CD14-positive monocyte (primary cell): ENCODE data around the gene STK32C. TPM values are rescaled to one million over a fixed set of nuclear protein-coding genes. Genes with fewer than 3 reads are reported as not detected.

Experiments used
- DNase-seq, 3 donors: peaks; one replicate each; pipeline ENCODE4 v3.0.0-alpha.2; 2011 to 2022
- H2AFZ ChIP-seq: 2 replicates; pipeline ENCODE4 v1.6.0; 2012; ENCODE audit warnings: mild to moderate bottlenecking, low read depth, low read length, inconsistent platforms; ENCODE audit not compliant: insufficient read depth, poor library complexity, severe bottlenecking
- H3K27ac ChIP-seq, 2 donors: 1 replicate in 1 of 2; 2 replicates in 1 of 2; pipeline ENCODE4 v1.5.1; 2012 to 2013; ENCODE audit warnings: low read length in 2 of 2, control low read depth in 1 of 2, inconsistent platforms in 1 of 2, low read depth in 1 of 2, mild to moderate bottlenecking in 1 of 2
- H3K27me3 ChIP-seq, 2 donors: one replicate each; pipeline versions ENCODE4 v1.6.0 to v1.6.1; 2011 to 2013; ENCODE audit warnings: low read length in 2 of 2; ENCODE audit not compliant: control insufficient read depth in 2 of 2, insufficient read depth in 2 of 2
- H3K36me3 ChIP-seq, 2 donors: replicated peaks in 1 of 2; 1 replicate in 1 of 2; 2 replicates in 1 of 2; pipeline versions ENCODE4 v1.5.1 to v1.6.1; 2012 to 2013; ENCODE audit warnings: low read length in 2 of 2, control low read depth in 1 of 2, inconsistent platforms in 1 of 2, mild to moderate bottlenecking in 1 of 2; ENCODE audit not compliant: insufficient read depth in 2 of 2, control insufficient read depth in 1 of 2
- H3K4me1 ChIP-seq, 2 donors: 1 replicate in 1 of 2; 2 replicates in 1 of 2; pipeline versions ENCODE4 v1.5.1 to v1.6.1; 2012 to 2013; ENCODE audit warnings: low read length in 2 of 2, control low read depth in 1 of 2, inconsistent platforms in 1 of 2, mild to moderate bottlenecking in 1 of 2, moderate library complexity in 1 of 2; ENCODE audit not compliant: insufficient read depth in 2 of 2, control insufficient read depth in 1 of 2
- H3K4me2 ChIP-seq: replicated peaks from 2 replicates; pipeline ENCODE3; 2012; ENCODE audit warnings: low read length, moderate library complexity, mild to moderate bottlenecking; ENCODE audit not compliant: poor library complexity, severe bottlenecking; ENCODE audit errors: extremely low read depth
- H3K4me3 ChIP-seq, 3 experiments: fragments of 200-600 bp in 1 of 3; sonication (generic) in 1 of 3; replicated peaks in 1 of 3; 1 replicate in 2 of 3; 2 replicates in 1 of 3; pipeline ENCODE4 v1.5.1; 2011 to 2013; ENCODE audit warnings: low read length in 3 of 3, mild to moderate bottlenecking in 3 of 3, control low read depth in 2 of 3, low read depth in 2 of 3, inconsistent platforms in 1 of 3, moderate library complexity in 1 of 3
- H3K79me2 ChIP-seq: 2 replicates; pipeline ENCODE4 v1.6.0; 2012; ENCODE audit warnings: mild to moderate bottlenecking, control low read depth, inconsistent platforms, low read length, moderate library complexity; ENCODE audit not compliant: insufficient read depth
- H3K9ac ChIP-seq: 2 replicates; pipeline ENCODE4 v1.6.0; 2017; ENCODE audit warnings: low read length, mild to moderate bottlenecking; ENCODE audit not compliant: insufficient read depth, poor library complexity, severe bottlenecking
- H3K9me3 ChIP-seq, 2 donors: replicated peaks in 1 of 2; 1 replicate in 1 of 2; 2 replicates in 1 of 2; pipeline versions ENCODE4 v1.5.1 to v1.6.1; 2012 to 2013; ENCODE audit warnings: low read length in 2 of 2, control low read depth in 1 of 2; ENCODE audit not compliant: control insufficient read depth in 1 of 2, insufficient read depth in 1 of 2
- H4K20me1 ChIP-seq: 2 replicates; pipeline ENCODE4 v1.6.0; 2012; ENCODE audit warnings: mild to moderate bottlenecking, low read length, control low read depth, moderate library complexity; ENCODE audit not compliant: insufficient read depth
- H3K27ac Mint-ChIP-seq, 7 donors: one replicate each; pipeline ENCODE4 v1.8.0; 2020; ENCODE audit warnings: mild to moderate bottlenecking in 7 of 7, mixed read lengths in 7 of 7, moderate library complexity in 6 of 7, inconsistent platforms in 2 of 7
- H3K27me3 Mint-ChIP-seq, 3 donors: one replicate each; pipeline ENCODE4 v1.8.0; 2021 to 2022; ENCODE audit warnings: low read depth in 3 of 3, mild to moderate bottlenecking in 3 of 3, mixed read lengths in 3 of 3, moderate library complexity in 3 of 3, inconsistent platforms in 1 of 3
- H3K36me3 Mint-ChIP-seq, 2 donors: one replicate each; pipeline ENCODE4 v1.8.0; 2020; ENCODE audit warnings: mixed read lengths in 2 of 2, inconsistent platforms in 1 of 2, mild to moderate bottlenecking in 1 of 2
- H3K4me1 Mint-ChIP-seq: one replicate; pipeline ENCODE4 v1.8.0; 2020; ENCODE audit warnings: mild to moderate bottlenecking, mixed read lengths
- H3K4me3 Mint-ChIP-seq, 2 donors: one replicate each; pipeline ENCODE4 v1.8.0; 2020; ENCODE audit warnings: mild to moderate bottlenecking in 2 of 2, mixed read lengths in 2 of 2, moderate library complexity in 1 of 2
- H3K9me3 Mint-ChIP-seq, 7 donors: one replicate each; pipeline ENCODE4 v1.8.0; 2020 to 2022; ENCODE audit warnings: mixed read lengths in 7 of 7, mild to moderate bottlenecking in 6 of 7, moderate library complexity in 6 of 7, inconsistent platforms in 2 of 7
- WGBS: methylation state at CpG from one replicate; pipeline ENCODE4 v1.1.5; 2013; ENCODE audit warnings: missing lambda C conversion rate; ENCODE audit not compliant: insufficient coverage; 5-methylcytosine and 5-hydroxymethylcytosine counted together
- intact Hi-C, 2 donors: fragments of 100-400 bp; cut with micrococcal nuclease; formaldehyde crosslinking; loops; one replicate each; pipeline versions ENCODE4 v1.15.0 to v1.15.1; 2023
- polyA plus RNA-seq, 3 donors: library from polyadenylated mRNA; depleted of rRNA in 1 of 3; unstranded in 2 of 3; stranded (reverse) in 1 of 3; fragments of 300-500 nt in 2 of 3; fragments of >200 nt in 1 of 3; fragmentation: Illumina TruSeq in 2 of 3; gene quantifications; 1 replicate in 2 of 3; 2 replicates in 1 of 3; pipeline ENCODE4 v1.2.3, GENCODE V29; 2012 to 2021
- TF ChIP-seq, protein P1 (sequence below): fragments of 200-600 bp; IDR thresholded peaks from one replicate; pipeline ENCODE4 v1.8.0; 2022; ENCODE audit warnings: antibody characterized with exemption, mild to moderate bottlenecking

STK32C gene
- polyA plus RNA-seq, 3 donors, result 13.6 to 22.8 (median 18.4) TPM

DNA sequence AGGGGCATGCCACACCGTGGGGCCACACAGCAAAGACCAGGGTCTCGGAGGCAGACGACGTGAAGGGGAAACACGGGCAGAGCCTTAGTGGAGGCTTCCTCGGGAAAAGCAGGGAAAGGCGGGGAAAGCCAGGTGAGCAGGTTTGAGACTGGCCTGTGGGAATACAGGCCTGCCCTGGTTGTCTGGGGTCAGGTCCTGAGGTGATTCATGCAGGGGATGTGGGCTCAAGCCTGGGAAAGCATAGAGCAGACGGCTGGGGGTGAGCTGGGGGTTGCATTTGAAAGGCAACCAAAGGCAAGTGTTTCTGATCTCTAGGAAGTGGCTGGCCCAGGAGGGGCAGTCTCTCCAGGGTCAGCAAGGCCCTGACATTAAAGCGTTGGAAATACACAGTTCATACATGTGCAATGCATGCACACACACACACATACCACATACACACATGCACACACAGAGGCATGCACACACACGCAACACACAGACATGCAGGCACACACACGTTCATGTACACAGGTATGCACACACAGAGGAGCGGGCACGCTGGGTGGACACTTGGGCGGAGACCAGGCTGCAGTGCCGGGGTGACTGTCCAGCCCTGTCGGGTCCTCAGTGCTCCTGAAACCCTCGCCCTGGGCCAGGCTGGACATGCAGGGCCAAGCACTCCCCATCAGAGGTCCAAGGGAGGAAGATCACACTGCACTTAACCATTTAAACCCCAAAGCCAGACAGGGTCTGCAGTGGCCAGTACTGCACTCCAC lies 69.2 kb downstream of the STK32C start:
- H3K4me3 ChIP-seq, result no peak overlapping the region
- H3K4me3 Mint-ChIP-seq, result peak overlapping the region in 1 of 2 donors; percentile 23
- no peak overlapping the region for H3K27ac ChIP-seq
- H3K9me3 Mint-ChIP-seq, result peaks cover 0 to 3% (median 0%) of the 10 kb centered on the region in 7 donors
- peaks cover 6% of the 10 kb centered on the region for H4K20me1 ChIP-seq
- no peak overlapping the region for H2AFZ ChIP-seq
- no peaks in the 10 kb centered on the region for H3K79me2 ChIP-seq
- intact Hi-C loops, result loop anchor here in 1 of 2 donors (10.0 kb wide), 1 partner anchor 66 kb away; the partner anchor contains the start of gene STK32C
- H3K4me1 Mint-ChIP-seq, result peaks cover 4% of the 10 kb centered on the region
- H3K9me3 ChIP-seq, result no peaks in the 10 kb centered on the region
- DNase-seq, result no peak
- peaks cover 0 to 8% of the 10 kb centered on the region in 2 donors for H3K36me3 ChIP-seq
- H3K27me3 Mint-ChIP-seq, result peaks cover 0 to 9% (median 5%) of the 10 kb centered on the region in 3 donors
- H3K27ac Mint-ChIP-seq, result peak overlapping the region in 1 of 7 donors; percentile 51
- no peak overlapping the region for H3K9ac ChIP-seq
- 93% methylated on average over 17 of the region's 17 CpGs for WGBS
- no peak overlapping the region for H3K4me2 ChIP-seq
- H3K4me1 ChIP-seq, result peaks cover 4% of the 10 kb centered on the region in 2 donors
- H3K27me3 ChIP-seq, result peaks cover 0 to 13% of the 10 kb centered on the region in 2 donors
- H3K36me3 Mint-ChIP-seq, result peaks cover 8% of the 10 kb centered on the region in 2 donors
- TF ChIP-seq, protein P1, sequence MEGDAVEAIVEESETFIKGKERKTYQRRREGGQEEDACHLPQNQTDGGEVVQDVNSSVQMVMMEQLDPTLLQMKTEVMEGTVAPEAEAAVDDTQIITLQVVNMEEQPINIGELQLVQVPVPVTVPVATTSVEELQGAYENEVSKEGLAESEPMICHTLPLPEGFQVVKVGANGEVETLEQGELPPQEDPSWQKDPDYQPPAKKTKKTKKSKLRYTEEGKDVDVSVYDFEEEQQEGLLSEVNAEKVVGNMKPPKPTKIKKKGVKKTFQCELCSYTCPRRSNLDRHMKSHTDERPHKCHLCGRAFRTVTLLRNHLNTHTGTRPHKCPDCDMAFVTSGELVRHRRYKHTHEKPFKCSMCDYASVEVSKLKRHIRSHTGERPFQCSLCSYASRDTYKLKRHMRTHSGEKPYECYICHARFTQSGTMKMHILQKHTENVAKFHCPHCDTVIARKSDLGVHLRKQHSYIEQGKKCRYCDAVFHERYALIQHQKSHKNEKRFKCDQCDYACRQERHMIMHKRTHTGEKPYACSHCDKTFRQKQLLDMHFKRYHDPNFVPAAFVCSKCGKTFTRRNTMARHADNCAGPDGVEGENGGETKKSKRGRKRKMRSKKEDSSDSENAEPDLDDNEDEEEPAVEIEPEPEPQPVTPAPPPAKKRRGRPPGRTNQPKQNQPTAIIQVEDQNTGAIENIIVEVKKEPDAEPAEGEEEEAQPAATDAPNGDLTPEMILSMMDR, result no peak

DNA sequence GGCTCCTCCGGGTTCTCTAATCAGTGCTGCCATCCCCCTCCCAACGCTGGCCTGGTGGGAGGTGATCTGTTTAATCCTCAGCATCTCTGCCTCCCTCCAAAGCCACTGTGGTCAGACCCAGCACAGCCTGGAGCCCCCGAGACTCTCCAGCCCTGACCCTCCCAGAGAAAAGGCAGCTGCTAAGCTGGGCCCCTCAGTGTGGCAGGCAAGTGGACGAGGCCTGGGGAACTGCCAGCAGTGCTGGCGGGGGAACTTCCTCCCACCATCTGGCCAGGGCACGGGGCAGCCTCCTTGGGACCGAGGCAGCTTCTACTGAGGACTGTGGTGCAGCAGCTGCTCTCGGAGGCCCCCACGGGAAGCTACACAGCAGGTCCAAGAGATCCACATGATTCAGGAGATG lies 69.9 kb downstream of the STK32C start:
- no peak overlapping the region for H3K9ac ChIP-seq
- H3K27ac ChIP-seq, result no peak overlapping the region
- intact Hi-C loops, result loop anchor here in 1 of 2 donors (10.0 kb wide), 1 partner anchor 67 kb away; the partner anchor contains the start of gene STK32C
- Mint-ChIP-seq H3K36me3 (peaks cover 4 to 8% of the 10 kb centered on the region in 2 donors), H3K27ac (no peak overlapping the region), H3K4me3 (no peak overlapping the region), H3K4me1 (peaks cover 4% of the 10 kb centered on the region), H3K9me3 (peaks cover 0 to 3% (median 0%) of the 10 kb centered on the region in 7 donors), H3K27me3 (peaks cover 3 to 9% (median 5%) of the 10 kb centered on the region in 3 donors)
- peaks cover 0 to 15% of the 10 kb centered on the region in 2 donors for H3K27me3 ChIP-seq
- peaks cover 0 to 8% of the 10 kb centered on the region in 2 donors for H3K36me3 ChIP-seq
- no peak for DNase-seq
- TF ChIP-seq, protein P1, result no peak
- no peak overlapping the region for H2AFZ ChIP-seq
- no peaks in the 10 kb centered on the region for H3K79me2 ChIP-seq
- H3K9me3 ChIP-seq, result no peaks in the 10 kb centered on the region
- no peak overlapping the region for H3K4me2 ChIP-seq
- WGBS, result 23% methylated on average over 7 of the region's 9 CpGs
- peaks cover 3% of the 10 kb centered on the region for H4K20me1 ChIP-seq
- peaks cover 10 to 11% of the 10 kb centered on the region in 2 donors for H3K4me1 ChIP-seq
- no peak overlapping the region for H3K4me3 ChIP-seq
